GM12878 (cell line): ENCODE results near the gene TPD52L3. TPM values are rescaled to one million over a fixed set of nuclear protein-coding genes. Genes with fewer than 3 reads are reported as not detected.
A peak's percentile ranks its signal among the peaks of the same experiment; 100 is the strongest.

ENCODE experiments used
- ATAC-seq: fragments of 200-7000 bp; cut with Tn5 transposase; 3 replicates; pipeline ENCODE4 v1.9.1; 2020; ENCODE audit warnings: mild to moderate bottlenecking, moderate library complexity
- BruUV-seq: library from RNA; stranded (reverse); fragments of 400-500 nt; replicated peaks from 2 replicates; lab custom pipeline; 2021; lab: Mats Ljungman, UMichigan
- CTCF ChIA-PET: fragments of 300-600 bp; sonication (Branson Sonifier 250); formaldehyde crosslinking; extraction: SDS; loops from one replicate; lab custom pipeline; 2021; ENCODE audit warnings: inconsistent platforms; lab: Yijun Ruan, JAX
- POLR2A ChIA-PET: fragments of 350-600 bp; formaldehyde crosslinking; extraction: SDS; loops from one replicate; lab custom pipeline; 2021; ENCODE audit warnings: inconsistent platforms; lab: Charles Lee
- RAD21 ChIA-PET: fragments of 300-600 bp; sonication (Branson Sonifier 250); formaldehyde crosslinking; loops from one replicate; lab custom pipeline; 2023; ENCODE audit warnings: antibody characterized with exemption; ENCODE audit not compliant: unreplicated experiment; lab: Charles Lee
- SMC1A ChIA-PET: fragments of 300-600 bp; sonication (Branson Sonifier 250); formaldehyde crosslinking; loops from one replicate; lab custom pipeline; 2023; ENCODE audit not compliant: unreplicated experiment, uncharacterized antibody; lab: Charles Lee
- DNase-seq: peaks from one replicate; pipeline ENCODE4 v3.0.0-alpha.2; 2011; ENCODE audit warnings: low read depth, low spot score
- FAIRE-seq: peaks from 3 replicates; lab custom pipeline; 2011; peaks lifted over from hg19 to GRCh38; lab: Jason Lieb, UNC
- H2AFZ ChIP-seq: 2 replicates; pipeline ENCODE4 v1.6.0; 2011; ENCODE audit warnings: low read depth, low read length, control low read depth; ENCODE audit not compliant: control insufficient read depth
- H3K27ac ChIP-seq: 2 replicates; pipeline ENCODE4 v1.5.1; 2011; ENCODE audit warnings: control low read depth; ENCODE audit not compliant: control insufficient read depth, insufficient read depth
- H3K27me3 ChIP-seq, 2 experiments: replicated peaks in 1 of 2; 2 replicates each; pipeline versions ENCODE4 v1.6.0 to v1.6.1; 2011; ENCODE audit warnings: low read length in 1 of 2; ENCODE audit not compliant: control insufficient read depth in 2 of 2, insufficient read depth in 2 of 2
- H3K36me3 ChIP-seq, 2 experiments: 2 replicates each; pipeline ENCODE4 v1.5.1; 2011; ENCODE audit warnings: low read length in 1 of 2; ENCODE audit not compliant: control insufficient read depth in 2 of 2, insufficient read depth in 2 of 2
- H3K4me1 ChIP-seq: 2 replicates; pipeline ENCODE4 v1.6.1; 2011; ENCODE audit warnings: mild to moderate bottlenecking, low read length, moderate library complexity, mixed read lengths; ENCODE audit not compliant: control insufficient read depth, insufficient read depth
- H3K4me2 ChIP-seq: 2 replicates; pipeline ENCODE4 v1.6.0; 2011; ENCODE audit warnings: control low read depth; ENCODE audit not compliant: control insufficient read depth, insufficient read depth
- H3K4me3 ChIP-seq: fragments of 200-600 bp; sonication (generic); 2 replicates; pipeline ENCODE4 v1.5.1; 2016
- H3K79me2 ChIP-seq: 2 replicates; pipeline ENCODE4 v1.6.0; 2011; ENCODE audit warnings: low read length; ENCODE audit not compliant: control insufficient read depth, insufficient read depth
- H3K9ac ChIP-seq: 2 replicates; pipeline ENCODE4 v1.8.0; 2011; ENCODE audit warnings: low read length, control low read depth, mixed read lengths; ENCODE audit not compliant: control insufficient read depth, insufficient read depth
- H3K9me3 ChIP-seq: replicated peaks from 3 replicates; pipeline ENCODE4 v1.5.1; 2011; ENCODE audit warnings: mild to moderate bottlenecking, low read length; ENCODE audit not compliant: control insufficient read depth, insufficient read depth
- H4K20me1 ChIP-seq: 2 replicates; pipeline ENCODE4 v1.6.0; 2011; ENCODE audit not compliant: control insufficient read depth, insufficient read depth
- ATF7 ChIP-seq: fragments of 450-650 bp; IDR thresholded peaks from 2 replicates; pipeline ENCODE4 v1.6.1; 2016; ENCODE audit warnings: low read depth, mild to moderate bottlenecking
- BHLHE40 ChIP-seq, 2 experiments: fragments of 450-650 bp in 1 of 2; IDR thresholded peaks; 2 replicates each; pipeline ENCODE4 v1.6.1; 2011 to 2017; ENCODE audit warnings: low read depth in 2 of 2, borderline replicate concordance in 1 of 2, improper control_type of control experiment in 1 of 2, low read length in 1 of 2, mild to moderate bottlenecking in 1 of 2
- CTCF ChIP-seq, 3 experiments: IDR thresholded peaks in 2 of 3; conservative IDR thresholded peaks in 1 of 3; 2 replicates each; pipeline ENCODE4 v1.5.1; 2011; ENCODE audit warnings: low read depth in 3 of 3, low read length in 3 of 3, mild to moderate bottlenecking in 3 of 3, control low read depth in 2 of 3, moderate library complexity in 2 of 3, inconsistent platforms in 1 of 3, mixed read lengths in 1 of 3; ENCODE audit not compliant: control insufficient read depth in 2 of 3, insufficient read depth in 1 of 3; ENCODE audit errors: extremely low read depth in 1 of 3
- JUNB ChIP-seq: IDR thresholded peaks from 2 replicates; pipeline ENCODE4 v1.6.1; 2016; ENCODE audit warnings: antibody characterized with exemption, mild to moderate bottlenecking
- MYC ChIP-seq: IDR thresholded peaks from 2 replicates; pipeline ENCODE4 v1.6.1; 2011; ENCODE audit warnings: mild to moderate bottlenecking, low read length, moderate library complexity, inconsistent platforms; ENCODE audit not compliant: insufficient read depth, insufficient replicate concordance, insufficient read length, severe bottlenecking
- YY1 ChIP-seq: IDR thresholded peaks from 2 replicates; pipeline ENCODE4 v1.6.1; 2011; ENCODE audit warnings: low read depth, mild to moderate bottlenecking, low read length
- ZNF274 ChIP-seq: IDR thresholded peaks from one replicate; pipeline ENCODE4 v1.8.0; 2011; ENCODE audit not compliant: insufficient read length, insufficient read depth
- ZNF687 ChIP-seq: fragments of 450-650 bp; IDR thresholded peaks from 2 replicates; pipeline ENCODE4 v1.6.1; 2017; ENCODE audit warnings: mild to moderate bottlenecking, moderate library complexity
- WGBS: methylation state at CpG from one replicate; pipeline ENCODE4 v1.1.6; 2016; ENCODE audit warnings: low lambda C conversion rate; ENCODE audit not compliant: insufficient replicate concordance, insufficient coverage; ENCODE audit errors: missing lambda C conversion rate; 5-methylcytosine and 5-hydroxymethylcytosine counted together
- in situ Hi-C: fragments of 300-500 bp; cut with MboI; formaldehyde crosslinking; loops from 9 replicates; pipeline ENCODE4 v1.14.3; 2018; ENCODE audit warnings: mixed read lengths
- intact Hi-C: fragments of 100-400 bp; cut with micrococcal nuclease; formaldehyde crosslinking; loops from one replicate; pipeline ENCODE4 v1.14.2; 2022; ENCODE audit not compliant: unreplicated experiment
- polyA plus RNA-seq, 11 experiments: library from polyadenylated mRNA; depleted of rRNA in 4 of 11; unstranded in 6 of 11; stranded (reverse) in 5 of 11; fragments of >200 nt; fragmentation: Nextera tagmentation in 4 of 11; fragmentation: Illumina TruSeq in 1 of 11; extraction: Ambion mirVana in 4 of 11; extraction: Trizol in 1 of 11; gene quantifications; 1 replicate in 1 of 11; 2 replicates in 10 of 11; pipeline versions ENCODE4 v1.2.1 to v1.2.3, GENCODE V29; 2011 to 2016; ENCODE audit warnings: inconsistent platforms in 2 of 11, missing spikeins in 2 of 11, low read depth in 1 of 11
- total RNA-seq, 4 experiments: library from RNA; depleted of rRNA in 3 of 4; stranded (reverse); fragments of >200 nt in 3 of 4; fragmentation: Illumina TruSeq in 1 of 4; extraction: Trizol in 1 of 4; gene quantifications; 2 replicates each; pipeline versions ENCODE4 v1.2.1 to v1.2.3, GENCODE V29; 2013 to 2021

Gene TPD52L3
- total and polyA plus RNA-seq, 10 of the 15 experiments (the other 5 are each of a cell fraction or from before 2014, with no cell fraction given), result not detected

- BruUV-seq, result no TSS peak
- Histone ChIP-seq H3K79me2 (no peaks in the 10 kb centered on the region), H3K9me3 (no peaks in the 10 kb centered on the region), H3K9ac (no peak overlapping the region), H3K27me3 (no peaks in the 10 kb centered on the region), H3K27ac (peak overlapping the region; percentile 58; the same call in 1 of the 2 replicates), H2AFZ (peak overlapping the region; percentile 72), H3K36me3 (no peaks in the 10 kb centered on the region), H3K4me2 (0 out of 2 replicates have a peak overlapping the region, but pooled peaks have one; percentile 12), H3K4me3 (no peak overlapping the region), H4K20me1 (no peaks in the 10 kb centered on the region), H3K4me1 (peaks cover 15% of the 10 kb centered on the region)
- ATAC-seq (peak; percentile 76), DNase-seq (peak; percentile 24), FAIRE-seq (no peak)
- intact Hi-C loops (loop anchor here (2.0 to 10.0 kb wide), 2 partner anchors 57 to 379 kb away; partner anchors contain the start of gene UHRF2), in situ Hi-C loops (no loop called here)
- ChIA-PET SMC1A (interaction anchor here (0.6 to 5.4 kb wide), 34 partner anchors 10 to 539 kb away, joined by 3 to 84 read pairs (median 4); partner anchors contain the start of gene UHRF2), CTCF (interaction anchor here (0.6 to 7.4 kb wide), 32 partner anchors 10 to 395 kb away, joined by 3 to 123 read pairs (median 4); partner anchors contain the start of gene UHRF2), POLR2A (interaction anchor here (0.6 to 1.4 kb wide), 2 partner anchors 59 to 168 kb away, joined by 3 to 5 read pairs; no protein-coding TSS in a partner anchor), RAD21 (interaction anchor here (0.7 to 5.3 kb wide), 24 partner anchors 11 to 384 kb away, joined by 3 to 41 read pairs (median 5); partner anchors contain the start of gene UHRF2)
- peak; percentile 31; the same call in 1 of the 2 replicates for TF ChIP-seq ATF7
- TF ChIP-seq JUNB, result peak; percentile 37
- TF ChIP-seq BHLHE40 (IDR thresholded peaks at IDR 0.05; ENCODE audit: borderline replicate concordance in 1 of 2, low read depth in 2 of 2, low read length in 1 of 2), result peak; percentile 77 to 79
- no peak for TF ChIP-seq ZNF274
- no peak for TF ChIP-seq YY1
- no peak for TF ChIP-seq MYC
- TF ChIP-seq ZNF687, result peak; percentile 49; the same call in 1 of the 2 replicates
- no peak for TF ChIP-seq CTCF (IDR thresholded peaks at IDR 0.05 in 2 of 3, conservative IDR thresholded peaks at IDR 0.05 in 1 of 3; ENCODE audit: control insufficient read depth in 2 of 3, extremely low read depth in 1 of 3, insufficient read depth in 1 of 3, low read depth in 3 of 3, low read length in 3 of 3)
- WGBS, result 0% methylated on average over 2 of the region's 2 CpGs
Observed at GRCh38 chr9:6355728-6356127, 27.6 kb downstream of the TPD52L3 start.
